ENCODE data around the gene CAMTA1. TPM values are rescaled to one million over a fixed set of nuclear protein-coding genes. Genes with fewer than 3 reads are reported as not detected.

Gene CAMTA1
- polyA plus RNA-seq, 1 donor from 2014 or later: 162 TPM

- Histone ChIP-seq H3K4me2 (ENCODE audit: low read length) (no peak overlapping the region), H3K27ac (ENCODE audit: low read length) (no peak overlapping the region), H4K20me1 (ENCODE audit: insufficient read depth) (no peaks in the 10 kb centered on the region)
Observed at GRCh38 chr1:6917067-6917466, 131.8 kb downstream of the CAMTA1 start.

GRCh38 chr1:6918186-6918924, 133.1 kb downstream of the CAMTA1 start:
- H3K27ac ChIP-seq (ENCODE audit: low read length): no peak overlapping the region
- TF ChIP-seq SMC3 (conservative IDR thresholded peaks at IDR 0.05; ENCODE audit: poor library complexity) (no peak), CTCF (IDR thresholded peaks at IDR 0.05; ENCODE audit: poor library complexity, severe bottlenecking) (no peak), REST (IDR thresholded peaks at IDR 0.05; ENCODE audit: borderline replicate concordance) (no peak), EP300 (conservative IDR thresholded peaks at IDR 0.05; ENCODE audit: poor library complexity, severe bottlenecking) (no peak)

More at GRCh38 chr1:6917067-6917466, 131.8 kb downstream of the CAMTA1 start:
- Histone ChIP-seq H3K27me3 (ENCODE audit: insufficient read depth, low read depth, low read length) (no peaks in the 10 kb centered on the region), H3K4me3 (ENCODE audit: low read length) (no peak overlapping the region), H3K9me3 (ENCODE audit: low read length) (no peaks in the 10 kb centered on the region), H3K9me2 (ENCODE audit: insufficient read depth, low read length) (no peaks in the 10 kb centered on the region), H3K9ac (ENCODE audit: low read length) (no peak overlapping the region), H3K79me2 (replicated peaks; ENCODE audit: insufficient read depth, low read length) (no peaks in the 10 kb centered on the region), H3K36me3 (ENCODE audit: insufficient read depth, low read length) (no peaks in the 10 kb centered on the region), H3F3A (ENCODE audit: insufficient read depth, low read length, poor library complexity, severe bottlenecking) (no peaks in the 10 kb centered on the region), H2AFZ (ENCODE audit: low read depth, low read length) (no peak overlapping the region)
- TF ChIP-seq TAF1 (IDR thresholded peaks at IDR 0.05; ENCODE audit: low read depth): no peak
- no peak for TF ChIP-seq EP300 (conservative IDR thresholded peaks at IDR 0.05; ENCODE audit: poor library complexity, severe bottlenecking)
- no peak for TF ChIP-seq POLR2AphosphoS5 (IDR thresholded peaks at IDR 0.05)
- TF ChIP-seq REST (IDR thresholded peaks at IDR 0.05; ENCODE audit: borderline replicate concordance): no peak
- TF ChIP-seq MXI1 (conservative IDR thresholded peaks at IDR 0.05; ENCODE audit: poor library complexity, severe bottlenecking): no peak
- no peak for TF ChIP-seq EZH2 (IDR thresholded peaks at IDR 0.05; ENCODE audit: borderline replicate concordance, insufficient read depth, low read length, poor library complexity, severe bottlenecking)
- TF ChIP-seq CTCF (IDR thresholded peaks at IDR 0.05; ENCODE audit: poor library complexity, severe bottlenecking): no peak
- no peak for TF ChIP-seq SMC3 (conservative IDR thresholded peaks at IDR 0.05; ENCODE audit: poor library complexity)
- TF ChIP-seq RAD21 (conservative IDR thresholded peaks at IDR 0.05): no peak

More at GRCh38 chr1:6918186-6918924, 133.1 kb downstream of the CAMTA1 start:
- no peaks in the 10 kb centered on the region for H3F3A ChIP-seq (ENCODE audit: insufficient read depth, low read length, poor library complexity, severe bottlenecking)
- H3K9ac ChIP-seq (ENCODE audit: low read length): no peak overlapping the region
- H3K9me2 ChIP-seq (ENCODE audit: insufficient read depth, low read length): no peaks in the 10 kb centered on the region
- H3K4me2 ChIP-seq (ENCODE audit: low read length): no peak overlapping the region
- no peak overlapping the region for H3K4me3 ChIP-seq (ENCODE audit: low read length)
- H3K79me2 ChIP-seq (replicated peaks; ENCODE audit: insufficient read depth, low read length): no peaks in the 10 kb centered on the region
- H3K9me3 ChIP-seq (ENCODE audit: low read length): no peaks in the 10 kb centered on the region
- no peak overlapping the region for H2AFZ ChIP-seq (ENCODE audit: low read depth, low read length)
- no peaks in the 10 kb centered on the region for H3K36me3 ChIP-seq (ENCODE audit: insufficient read depth, low read length)
- H3K27me3 ChIP-seq (ENCODE audit: insufficient read depth, low read depth, low read length): no peaks in the 10 kb centered on the region
- no peaks in the 10 kb centered on the region for H4K20me1 ChIP-seq (ENCODE audit: insufficient read depth)

Data from neural cell (in vitro differentiated cells).